HG03520 (cell line): ENCODE results near the gene GRB10.
"Not testable (repeated sequence)": the region's sequence is repeated elsewhere in the genome, so short reads cannot be mapped to it uniquely, and the experiment has no call there.

ENCODE experiments used
- ATAC-seq: cut with Tn5 transposase; IDR thresholded peaks from one replicate; pipeline ENCODE4 v1.9.1; 2021; ENCODE audit warnings: mild to moderate bottlenecking, moderate library complexity; ENCODE audit not compliant: unreplicated experiment

The GRB10 gene

DNA sequence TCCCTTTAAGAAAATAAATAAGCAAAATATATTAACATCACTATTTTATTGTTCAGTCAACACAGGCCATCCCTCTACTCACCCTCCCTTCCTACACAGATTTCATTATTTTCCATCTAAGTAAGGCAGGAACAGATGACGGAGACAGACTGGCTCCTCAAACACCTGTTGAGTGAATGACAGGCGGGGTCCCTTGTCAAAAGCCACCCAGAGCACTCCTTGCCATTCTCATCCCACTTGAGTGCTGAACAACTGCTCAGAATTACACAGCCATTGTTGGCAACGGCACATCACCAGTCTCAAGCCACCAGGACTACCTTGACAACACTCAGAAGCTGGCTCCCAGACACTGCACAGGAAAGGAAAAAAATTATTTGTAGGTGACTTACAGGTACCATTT, 3.3 kb downstream of the GRB10 start:
- no peak for ATAC-seq

DNA sequence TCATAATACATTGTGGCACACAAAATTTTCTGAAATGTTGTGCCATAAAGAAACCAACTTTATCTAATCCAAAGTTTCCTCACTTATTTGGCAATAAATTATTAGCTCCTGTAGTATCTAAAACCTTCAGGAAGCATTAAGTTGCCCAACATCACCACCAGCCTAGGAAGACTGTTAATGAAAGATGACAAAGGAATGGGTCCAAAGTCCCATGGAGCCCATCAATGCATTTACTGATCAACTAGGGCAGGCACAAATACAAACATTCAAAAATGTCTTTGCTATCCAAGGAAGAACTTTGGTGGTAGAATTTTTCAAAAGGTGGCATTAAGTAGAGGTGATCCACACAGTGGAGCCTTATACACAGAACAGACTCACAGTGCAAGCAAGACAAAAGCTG, 4.5 kb downstream of the GRB10 start:
- no peak for ATAC-seq

DNA sequence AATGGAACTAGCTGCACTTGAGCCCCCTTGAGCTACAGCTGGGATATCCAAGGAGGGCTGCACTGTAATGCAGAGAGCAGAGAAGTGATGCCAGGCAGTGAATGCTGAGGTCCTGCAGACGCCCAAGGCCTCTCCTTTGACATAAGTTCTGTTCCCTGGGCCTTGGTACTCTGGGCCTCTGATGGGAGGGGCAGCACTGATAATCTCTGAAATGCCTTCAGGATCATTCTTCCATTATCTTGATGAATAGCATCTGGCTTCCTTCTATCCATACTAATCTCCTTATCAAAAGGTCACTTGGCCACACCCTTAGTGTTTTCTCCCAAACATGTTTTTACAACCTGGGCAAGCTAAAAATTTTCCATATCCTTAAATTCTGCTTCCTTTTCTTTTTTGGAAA, 6.9 kb downstream of the GRB10 start:
- ATAC-seq, result no peak

DNA sequence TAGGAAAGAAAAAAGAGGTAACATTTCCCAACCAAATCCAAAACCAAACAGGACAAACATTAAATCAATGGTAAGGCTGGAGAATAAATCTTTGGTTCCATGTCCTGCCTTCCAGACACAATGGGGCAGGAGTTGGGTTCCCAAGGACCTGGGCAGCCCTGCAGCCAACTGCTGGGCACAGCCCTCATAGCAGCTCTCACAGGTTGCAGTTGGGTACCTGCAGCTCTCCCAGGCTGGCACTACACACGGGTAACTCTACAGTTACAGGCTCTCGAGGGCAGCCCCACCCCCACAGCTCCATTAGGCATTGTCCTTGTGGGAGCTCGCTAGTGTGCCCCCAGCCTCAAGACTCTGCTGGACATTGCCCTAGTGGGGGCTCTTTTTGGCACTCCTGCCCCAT, 7.5 kb downstream of the GRB10 start:
- no peak for ATAC-seq

DNA sequence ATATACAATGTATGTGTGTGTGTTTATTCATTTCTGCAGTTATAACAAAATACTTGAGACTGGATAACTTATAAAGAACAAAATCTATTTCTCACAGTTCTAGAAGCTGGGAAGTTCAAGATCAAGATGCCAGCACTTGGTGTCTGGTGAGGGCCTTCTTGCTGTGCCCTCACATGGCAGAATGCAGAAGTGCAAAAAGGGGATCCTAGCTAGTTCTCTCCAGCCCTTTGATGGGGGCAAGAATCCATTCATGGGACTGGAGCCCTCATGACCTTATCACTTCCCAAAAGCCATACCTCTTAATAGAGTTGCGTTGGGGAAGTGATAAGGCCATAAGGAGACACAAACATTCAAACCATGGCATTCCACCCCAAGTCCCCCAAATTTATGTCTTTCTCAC, 8.4 kb downstream of the GRB10 start:
- no peak for ATAC-seq

DNA sequence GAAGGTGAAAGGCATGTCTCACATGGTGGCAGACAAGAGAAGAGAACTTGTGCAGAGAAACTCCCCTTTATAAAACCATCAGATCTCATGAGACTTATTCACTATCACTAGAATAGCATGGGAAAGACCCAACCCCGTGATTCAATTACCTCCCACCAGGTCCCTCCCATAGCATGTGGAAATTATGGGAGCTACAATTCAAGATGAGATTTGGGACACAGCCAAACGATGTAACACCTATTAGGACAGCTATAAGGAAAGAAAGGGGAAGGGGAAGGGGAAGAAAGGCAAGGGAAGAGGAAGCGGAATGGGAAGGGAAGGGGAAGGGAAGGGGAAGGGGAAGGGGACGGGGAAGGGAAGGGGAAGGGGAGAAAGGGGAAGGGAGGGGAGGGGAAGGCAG, 9.6 kb downstream of the GRB10 start:
- ATAC-seq, result not testable (repeated sequence)

DNA sequence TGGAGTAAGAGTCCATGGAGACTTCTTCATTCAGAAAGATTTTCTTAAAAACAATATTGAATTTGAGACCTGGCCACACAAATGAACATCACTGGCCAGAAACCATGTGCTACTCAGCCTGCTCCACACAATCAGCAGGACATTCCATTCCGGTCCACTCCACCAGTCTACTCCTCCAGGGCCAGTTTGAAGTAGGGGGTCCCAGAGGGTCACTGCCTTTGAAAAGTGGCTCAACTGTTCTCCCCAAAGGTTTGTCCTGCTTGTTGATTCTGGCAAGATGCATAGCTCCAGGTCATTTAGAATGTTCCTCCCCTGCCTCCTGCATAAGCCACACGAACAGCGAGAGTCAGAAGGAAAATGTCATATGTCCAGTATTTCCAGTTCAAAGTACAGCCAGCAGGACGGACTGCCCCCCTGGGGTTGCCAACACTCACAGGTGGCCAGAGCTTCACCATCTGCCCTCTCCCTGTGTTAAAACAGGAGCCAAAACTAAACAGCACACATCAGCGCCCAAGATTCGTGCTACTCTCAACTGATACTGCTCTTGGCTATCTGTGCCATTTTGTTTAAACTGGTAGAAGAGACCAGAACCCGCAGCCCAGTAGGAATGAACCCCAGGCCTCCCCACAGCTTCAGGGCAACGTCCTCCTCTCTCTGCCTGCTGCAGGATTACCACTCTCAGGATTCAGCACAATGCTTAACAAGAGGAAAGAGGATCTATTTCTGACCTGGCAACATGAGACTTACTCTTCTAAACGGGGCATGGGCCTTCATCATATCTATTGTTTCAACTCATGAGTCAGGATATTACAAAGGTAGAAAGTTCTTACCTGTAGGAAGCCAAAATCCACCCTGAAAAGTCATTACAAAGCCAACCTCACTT, 11.3 kb downstream of the GRB10 start:
- ATAC-seq, result no peak

DNA sequence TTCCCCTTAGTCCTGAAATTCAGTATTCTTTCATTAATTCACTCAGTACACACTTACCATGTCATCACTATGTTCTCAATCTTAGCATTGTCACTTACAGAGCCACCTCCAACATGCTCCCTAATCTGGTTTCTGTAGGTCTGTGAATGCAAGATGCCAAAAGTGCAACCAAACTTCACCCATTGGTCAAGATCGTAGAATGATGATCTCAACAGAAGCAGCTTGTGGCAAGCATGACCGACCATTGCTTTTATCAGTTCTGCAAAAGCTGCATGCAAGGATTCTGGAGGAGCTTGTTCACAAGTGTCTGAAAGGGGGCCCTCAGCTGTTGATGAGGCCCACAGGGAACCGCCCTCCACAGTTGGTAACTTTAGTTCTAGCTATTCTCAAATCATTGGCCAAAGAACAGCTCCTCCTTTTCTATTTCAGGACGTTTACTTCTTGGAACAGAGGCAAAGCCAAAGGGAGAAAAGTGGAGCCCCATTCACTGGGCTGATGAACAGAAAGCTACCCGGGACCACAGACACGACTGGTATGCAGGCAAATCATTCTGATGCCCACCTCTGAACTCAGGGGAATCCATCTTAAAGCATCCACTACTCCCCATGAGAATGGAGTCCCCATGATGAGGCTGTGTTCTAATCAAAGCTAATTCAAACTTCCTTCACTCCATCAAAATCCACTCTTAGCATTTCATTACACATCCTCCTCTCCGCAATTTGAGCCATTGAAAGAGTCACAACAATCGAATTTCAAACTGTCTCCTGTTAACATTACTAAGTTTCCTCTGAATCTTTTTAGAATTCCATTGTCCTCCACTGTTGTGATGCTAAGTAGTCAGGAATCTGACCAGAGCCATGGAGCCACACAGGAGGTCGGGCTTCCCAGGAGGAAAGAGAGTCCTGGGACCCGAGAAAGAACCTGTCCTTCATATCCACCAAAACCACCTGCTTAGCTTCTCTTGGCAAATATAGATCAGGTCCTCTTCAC, 13.9 kb downstream of the GRB10 start:
- no peak for ATAC-seq

DNA sequence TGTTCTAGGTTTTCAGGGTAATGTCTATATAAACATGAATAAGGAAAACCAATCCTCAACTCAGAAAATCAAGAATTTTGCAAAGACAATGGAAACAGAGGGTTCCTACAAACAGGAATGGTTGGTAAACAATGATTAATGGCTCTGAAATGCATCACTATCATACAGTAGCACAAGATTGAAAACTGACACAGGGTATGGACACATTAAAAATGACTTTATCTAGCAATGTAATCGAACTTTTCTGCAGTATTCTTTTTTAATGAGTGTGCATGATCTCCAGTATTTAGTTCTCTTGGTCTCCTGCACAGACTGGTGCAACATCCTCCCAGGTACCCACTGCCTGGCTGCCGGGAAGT, 15.9 kb downstream of the GRB10 start:
- ATAC-seq, result no peak

DNA sequence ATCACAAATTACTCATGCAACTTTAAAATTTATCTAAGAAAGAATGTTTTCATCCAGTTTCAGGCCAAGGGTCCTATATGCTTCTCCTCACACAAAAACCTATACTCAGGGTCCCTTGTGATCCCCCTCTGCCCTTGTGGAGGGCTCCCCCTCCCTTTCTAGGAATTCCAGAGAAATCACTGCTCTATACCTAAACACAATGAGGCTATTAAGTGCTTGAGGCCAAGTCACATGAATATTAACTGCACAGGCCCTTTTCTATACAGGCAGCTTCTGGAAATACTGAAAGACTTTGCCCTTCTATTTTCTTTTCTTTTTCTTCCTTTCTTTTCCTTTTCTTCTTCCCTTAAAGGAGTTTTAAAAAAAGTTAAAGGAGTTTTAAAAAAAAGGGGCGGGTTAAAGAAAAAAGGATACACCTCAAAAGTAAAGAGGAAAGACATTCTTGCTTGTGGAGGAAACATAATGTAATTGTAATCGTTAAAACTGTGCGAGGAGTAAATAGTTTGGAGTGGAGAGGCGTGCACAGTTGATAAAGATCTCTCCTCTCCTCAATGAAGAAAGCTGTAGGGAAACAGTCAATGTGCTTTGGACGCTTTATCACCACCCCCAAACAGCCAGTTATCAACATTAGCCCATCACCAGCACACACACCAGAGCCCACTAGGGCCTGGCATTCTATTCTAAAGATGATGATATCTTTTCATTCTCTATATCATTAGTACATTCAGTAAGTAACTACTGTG, 16.4 kb downstream of the GRB10 start:
- ATAC-seq, result no peak

DNA sequence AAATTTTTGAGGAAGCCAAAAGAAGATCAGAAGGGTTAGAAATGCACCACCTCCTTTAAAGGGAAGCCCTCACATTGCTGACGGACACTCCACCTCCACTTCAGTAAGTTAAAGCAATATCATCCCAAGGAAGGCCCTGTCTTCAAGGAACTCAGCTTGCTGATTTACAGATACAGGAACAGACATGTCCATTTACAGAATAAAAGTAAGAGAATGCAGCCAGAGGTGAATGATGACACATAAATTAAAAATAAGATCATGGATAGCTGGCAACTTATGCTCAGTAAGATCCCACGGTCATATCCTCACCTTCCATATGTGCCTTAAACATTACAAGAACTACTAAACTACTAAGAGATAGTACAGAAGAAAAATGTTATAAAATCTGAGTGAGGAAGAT, 20.4 kb downstream of the GRB10 start:
- no peak for ATAC-seq

DNA sequence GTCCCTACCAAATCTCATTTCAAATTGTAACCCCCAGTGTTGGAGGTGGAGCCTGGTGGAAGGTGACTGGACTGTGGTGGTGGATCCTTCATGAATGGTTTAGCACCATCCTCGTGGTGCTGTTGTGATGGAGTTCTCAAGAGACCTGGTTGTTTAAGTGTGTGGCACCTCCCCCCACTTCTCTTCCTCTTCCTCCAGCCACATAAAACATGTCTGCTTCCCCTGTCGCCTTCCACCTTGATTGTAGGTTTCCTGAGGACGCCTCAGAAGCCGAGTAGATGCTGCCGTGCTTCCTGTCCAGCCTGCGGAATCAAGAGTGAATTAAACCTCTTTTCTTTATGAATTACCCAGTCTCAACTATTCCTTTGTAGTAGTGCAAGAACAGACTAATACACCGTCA, 21.0 kb downstream of the GRB10 start:
- ATAC-seq, result no peak

DNA sequence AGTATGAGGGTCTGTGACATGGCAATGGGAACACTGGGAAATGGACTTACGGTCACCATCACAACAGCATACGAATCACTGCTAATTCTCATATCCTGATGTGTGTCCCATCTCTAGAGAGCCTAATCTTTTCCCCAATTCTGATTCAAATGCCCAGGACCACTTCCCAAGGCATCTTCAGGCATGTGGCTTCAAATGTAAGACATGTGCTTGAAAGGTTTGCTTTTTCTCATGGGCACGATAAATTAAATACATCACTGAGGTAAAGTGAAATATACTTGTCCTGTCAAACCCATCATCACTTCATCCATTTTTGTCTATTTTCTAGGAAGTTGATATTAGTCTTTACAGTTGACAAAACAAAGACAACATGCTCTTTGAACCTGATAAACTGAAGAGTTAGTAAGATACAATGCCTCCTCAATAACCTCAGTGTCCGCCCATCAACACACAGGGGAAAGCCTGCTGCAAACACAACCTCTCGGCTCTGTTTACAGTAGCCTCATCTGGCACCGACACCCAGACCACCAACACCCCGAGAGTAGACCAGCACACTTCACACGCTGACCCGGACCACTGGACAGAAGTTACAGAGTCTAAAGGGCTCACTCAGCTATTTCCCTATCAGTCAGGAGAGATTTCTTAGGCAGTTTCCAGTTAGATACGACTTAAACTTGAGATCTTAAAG, 24.8 kb downstream of the GRB10 start:
- ATAC-seq, result no peak

DNA sequence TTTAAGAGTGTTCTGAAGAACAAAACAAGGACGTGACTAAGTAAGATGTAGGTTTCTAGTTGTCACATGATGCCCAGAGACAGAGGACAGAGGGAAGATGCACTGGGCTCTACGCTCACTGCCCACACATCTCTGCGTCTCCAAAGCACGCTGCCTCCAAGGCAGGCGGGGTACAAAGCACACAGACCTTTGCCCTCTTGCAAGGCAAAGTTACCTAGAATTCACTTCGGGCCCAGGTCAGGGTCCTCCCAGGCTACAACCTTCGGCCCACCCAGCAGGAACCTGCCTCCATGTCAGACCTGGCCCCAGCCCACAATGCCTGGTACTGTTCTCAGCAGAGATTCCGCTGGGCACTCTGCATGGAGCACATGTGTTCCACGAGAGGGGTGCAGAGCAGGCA, 26.5 kb downstream of the GRB10 start:
- no peak for ATAC-seq

DNA sequence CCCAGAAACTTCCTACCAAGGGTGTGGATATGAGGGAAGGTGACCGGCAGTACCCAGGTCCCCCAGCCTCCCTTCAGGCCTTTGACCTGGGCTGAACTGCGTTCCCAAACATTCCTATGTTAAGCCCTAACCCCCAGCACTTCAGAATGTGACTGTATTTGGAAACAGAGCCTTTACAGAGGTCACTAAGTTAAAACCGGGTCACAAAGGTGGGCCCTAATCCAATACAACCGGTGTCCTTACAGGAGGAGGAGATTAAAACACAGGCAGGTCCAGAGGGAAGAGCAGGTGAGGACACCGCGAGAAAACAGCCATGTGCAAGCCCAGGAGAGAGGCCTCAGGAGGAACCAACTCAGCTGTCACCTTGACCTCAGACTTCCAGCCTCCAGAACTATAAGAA, 28.0 kb downstream of the GRB10 start:
- ATAC-seq, result no peak

DNA sequence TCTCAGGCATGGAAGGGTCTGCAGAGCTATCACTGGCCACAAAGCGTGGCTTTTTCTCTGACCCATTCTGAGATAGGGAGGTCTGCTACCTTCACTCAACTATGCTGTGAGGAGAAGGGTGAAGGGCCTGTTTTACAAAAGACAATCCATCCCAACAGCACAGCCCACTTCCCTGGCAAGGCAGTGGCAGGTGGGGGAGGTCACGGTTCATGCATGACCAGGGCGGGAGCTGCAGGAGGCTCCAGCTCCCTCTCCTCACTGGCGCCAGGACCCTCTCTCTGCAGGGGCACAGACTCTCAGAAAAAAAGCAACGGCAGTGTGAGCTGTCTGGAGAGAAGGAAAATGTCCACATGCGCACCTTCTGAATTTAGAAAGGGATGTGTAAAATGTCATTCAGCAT, 28.5 kb downstream of the GRB10 start:
- no peak for ATAC-seq

DNA sequence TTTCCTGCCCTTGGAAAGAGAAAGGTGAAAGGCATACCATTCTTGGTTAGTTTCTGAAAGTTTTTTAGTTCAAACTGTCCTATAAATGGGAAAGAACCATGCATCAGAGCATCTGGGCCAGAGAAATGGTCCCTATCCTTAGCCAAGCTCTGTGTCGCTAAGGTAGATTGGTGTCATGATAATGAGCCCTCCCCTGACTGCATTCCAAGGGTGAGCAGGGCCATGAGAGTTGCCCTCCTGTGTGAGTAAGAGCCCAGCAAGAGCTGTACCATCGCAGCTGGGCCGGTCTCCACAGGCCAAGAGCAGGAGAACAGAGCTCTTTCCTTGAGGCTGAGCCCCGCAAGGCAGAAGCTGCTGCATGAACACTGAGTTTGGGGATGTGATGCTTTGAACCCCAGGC, 30.3 kb downstream of the GRB10 start:
- ATAC-seq, result no peak

DNA sequence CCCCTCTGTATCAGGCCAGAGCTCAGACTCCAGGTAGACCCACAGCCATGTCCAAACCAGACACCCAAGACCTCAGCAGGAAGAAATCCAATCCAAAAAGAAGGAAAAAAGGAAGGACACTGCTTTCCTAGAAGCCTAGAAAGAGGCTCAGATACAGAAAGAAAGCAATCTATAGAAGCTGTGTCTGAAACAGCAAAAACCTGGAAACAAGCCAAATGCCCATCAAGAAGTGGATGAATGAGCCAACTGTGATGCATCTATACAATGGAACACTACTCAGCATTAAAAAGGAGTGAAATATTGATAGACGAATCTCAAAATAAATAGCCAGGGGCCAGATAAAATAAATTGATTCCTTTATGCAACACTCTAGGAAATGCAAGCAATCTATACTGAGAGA, 31.6 kb downstream of the GRB10 start:
- no peak for ATAC-seq

DNA sequence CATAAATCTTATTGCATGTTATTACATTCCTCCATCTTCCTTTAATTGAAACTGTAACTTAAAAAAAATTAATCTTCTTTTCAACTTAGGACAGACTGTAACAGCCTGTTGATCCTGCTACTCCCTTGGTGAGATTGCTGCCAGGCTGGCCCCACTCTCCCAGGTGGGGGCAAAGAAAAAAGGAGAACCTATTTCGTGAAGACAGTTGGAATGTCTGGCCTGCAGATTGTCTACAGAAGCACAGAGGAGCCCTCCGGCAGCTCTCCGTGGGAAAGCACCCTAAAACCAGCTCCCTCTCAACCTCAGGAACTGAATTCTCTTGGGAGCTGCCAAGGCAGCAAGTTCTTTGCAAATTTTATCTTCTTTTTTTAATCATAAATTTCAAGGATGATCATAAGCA, 32.8 kb downstream of the GRB10 start:
- ATAC-seq, result no peak

DNA sequence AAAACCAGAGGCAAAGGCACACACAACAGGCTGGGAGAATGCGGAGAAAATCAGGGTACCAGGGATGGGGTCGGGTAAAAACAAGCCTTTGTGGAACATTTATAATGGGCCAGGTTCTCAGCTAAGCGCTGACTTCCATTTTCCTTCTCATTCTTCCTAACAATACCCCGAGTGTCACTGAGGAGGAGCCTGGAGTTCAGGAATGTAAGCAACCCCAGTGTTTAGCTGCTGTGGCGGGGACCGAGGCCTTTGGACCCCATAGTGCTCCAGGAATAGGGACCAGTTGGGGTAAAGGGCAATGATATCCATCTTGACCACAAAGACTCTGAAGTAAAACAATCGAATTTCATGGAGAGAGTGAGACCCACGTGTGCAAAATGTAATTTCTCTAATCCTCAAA, 34.2 kb downstream of the GRB10 start:
- ATAC-seq, result no peak

DNA sequence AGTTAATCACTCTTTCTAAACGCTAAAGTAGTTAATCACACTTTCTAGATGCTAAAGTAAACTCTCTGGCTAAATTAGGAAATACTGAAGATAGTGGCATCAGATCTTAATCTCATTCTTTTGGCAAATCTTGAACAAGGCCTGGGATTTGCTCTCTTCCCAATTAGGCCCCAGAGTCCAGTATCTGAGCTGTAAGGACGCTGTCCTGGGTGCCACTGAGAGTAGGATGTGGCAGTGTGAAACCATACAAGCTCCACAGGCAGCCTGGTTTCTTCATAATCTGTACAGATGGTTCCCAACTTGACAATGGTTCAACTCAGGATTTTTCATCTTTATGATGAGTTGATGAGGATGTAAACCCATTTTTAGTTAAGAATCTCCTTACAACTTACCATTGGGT, 36.9 kb downstream of the GRB10 start:
- ATAC-seq, result no peak
